Skin of body (tissue), 2 donors: ENCODE measurements around the gene APOL2. TPM values are rescaled to one million over a fixed set of nuclear protein-coding genes. Genes with fewer than 3 reads are reported as not detected.
"Not testable (repeated sequence)": the region's sequence is repeated elsewhere in the genome, so short reads cannot be mapped to it uniquely, and the experiment has no call there.

ENCODE experiments used
- DNase-seq: peaks from one replicate; lab custom pipeline; 2025; lab: John Stamatoyannopoulos, UW
- total RNA-seq: library from RNA; depleted of rRNA; stranded (reverse); fragments of >200 nt; gene quantifications from one replicate; pipeline ENCODE4 v1.2.3, GENCODE V29; 2014

APOL2 gene, protein sequence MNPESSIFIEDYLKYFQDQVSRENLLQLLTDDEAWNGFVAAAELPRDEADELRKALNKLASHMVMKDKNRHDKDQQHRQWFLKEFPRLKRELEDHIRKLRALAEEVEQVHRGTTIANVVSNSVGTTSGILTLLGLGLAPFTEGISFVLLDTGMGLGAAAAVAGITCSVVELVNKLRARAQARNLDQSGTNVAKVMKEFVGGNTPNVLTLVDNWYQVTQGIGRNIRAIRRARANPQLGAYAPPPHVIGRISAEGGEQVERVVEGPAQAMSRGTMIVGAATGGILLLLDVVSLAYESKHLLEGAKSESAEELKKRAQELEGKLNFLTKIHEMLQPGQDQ
- 21.6 TPM for total RNA-seq

DNA sequence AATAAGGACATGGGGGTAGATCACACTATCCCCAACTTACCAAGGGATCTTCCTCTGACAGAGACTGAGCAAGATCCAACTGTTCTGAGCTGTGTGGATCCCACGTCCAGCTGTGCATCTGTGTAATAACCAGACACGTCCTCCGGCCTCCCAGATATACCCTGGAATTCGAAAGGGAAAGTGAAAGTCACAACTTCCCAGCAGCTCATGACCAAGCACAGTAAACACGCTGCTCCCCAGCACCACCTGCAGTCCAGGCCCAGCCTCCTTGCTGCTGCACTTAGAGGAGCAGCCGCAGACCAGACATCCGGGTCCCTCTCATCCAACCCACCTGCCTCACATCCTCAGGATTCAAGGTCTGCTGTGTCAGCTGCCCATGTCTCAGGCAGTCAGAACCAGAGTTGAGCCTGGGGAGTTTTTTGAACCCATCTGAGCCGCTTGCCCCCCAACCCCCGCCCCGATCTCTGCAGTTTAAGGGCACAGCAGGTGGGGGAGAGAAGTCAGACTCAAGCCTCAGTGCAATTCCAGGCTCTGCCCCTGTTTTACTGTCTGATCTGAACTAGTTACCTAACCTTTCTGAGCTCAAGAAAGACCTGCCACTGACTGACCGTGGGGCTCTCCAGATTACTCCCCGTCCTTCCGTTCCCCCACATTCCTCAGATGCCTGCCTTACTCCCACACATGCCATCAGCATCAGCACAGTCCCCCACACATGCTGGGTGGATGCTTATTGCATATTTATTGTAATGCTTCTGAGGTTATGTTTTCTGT lies at the start of gene APOL2:
Gene APOL2 (minus strand): TSS at position 127 of the 771 bp plus-strand sequence. CDS start 6,365 bp downstream, outside the sequence.
- DNase-seq = peak; percentile 95

DNA sequence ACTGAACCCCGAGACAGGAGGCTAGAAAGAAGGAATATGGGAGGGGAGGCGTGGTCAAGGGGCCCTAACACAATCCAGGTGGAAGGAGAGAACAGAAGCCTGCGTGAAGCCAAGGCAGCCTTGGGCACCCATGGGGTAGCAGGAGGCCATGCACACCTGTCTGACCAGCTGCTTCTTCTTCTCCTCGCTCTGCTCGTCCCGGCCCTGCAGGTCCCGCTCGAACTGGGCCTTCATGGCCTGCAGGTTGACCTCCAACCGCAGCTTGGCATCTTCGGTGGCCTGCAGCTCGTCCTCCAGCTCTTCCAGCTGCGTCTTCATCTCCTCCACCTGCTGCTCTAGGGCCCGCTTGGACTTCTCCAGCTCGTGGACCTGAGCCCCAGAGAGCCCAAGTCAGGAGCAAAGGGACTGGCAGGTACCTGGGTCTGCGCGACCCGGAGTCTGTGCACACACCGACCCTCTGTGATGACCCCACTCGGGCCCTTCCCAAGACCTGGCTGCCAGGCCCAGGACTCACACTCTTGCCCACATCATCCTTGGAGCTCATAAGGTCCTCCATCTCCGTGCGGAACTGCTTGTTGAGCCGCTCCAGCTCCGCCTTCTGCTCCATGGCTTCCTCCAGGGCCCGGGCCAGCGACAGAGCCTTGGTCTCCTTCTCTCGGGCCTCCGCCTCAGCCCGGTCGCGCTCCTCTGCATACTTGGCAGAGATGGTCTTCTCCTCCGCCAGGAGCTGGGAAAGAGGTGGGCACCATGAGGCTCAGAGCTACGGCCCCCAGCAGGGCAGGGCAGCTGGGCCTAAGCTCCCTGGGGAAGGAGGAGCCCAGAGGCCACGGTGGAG lies 49.5 kb upstream of the APOL2 start:
- no peak for DNase-seq

DNA sequence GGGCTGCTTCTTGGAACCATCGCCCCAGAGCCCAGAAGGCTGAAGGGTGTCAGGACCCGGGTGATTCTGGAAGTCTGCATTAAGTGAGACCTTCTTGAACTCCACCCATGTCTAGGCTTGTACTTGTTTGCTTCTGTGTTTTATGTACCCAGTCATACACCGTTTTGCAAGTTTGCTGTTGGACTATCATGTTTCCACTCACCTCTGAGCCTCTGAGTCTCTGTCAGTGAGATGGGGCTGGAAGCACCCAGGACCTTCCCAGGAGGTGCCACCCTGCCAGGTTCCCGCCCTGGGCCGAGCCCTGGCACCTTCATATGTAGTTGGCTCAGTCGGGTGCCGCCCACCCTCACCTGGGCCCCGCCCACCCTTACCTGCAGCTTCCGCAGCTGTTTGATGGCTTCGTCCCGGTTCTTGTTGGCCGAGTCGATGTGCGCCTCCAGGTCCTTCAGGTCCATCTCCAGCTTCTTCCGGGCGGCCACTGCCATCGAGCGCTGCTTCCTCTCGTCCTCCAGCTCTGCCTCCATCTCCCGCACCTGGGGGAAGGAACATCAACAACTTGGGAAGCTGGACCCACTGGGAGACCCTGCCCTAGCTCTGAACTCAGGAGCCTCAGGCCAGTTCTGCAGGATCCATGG lies 48.7 kb upstream of the APOL2 start:
- no peak for DNase-seq

DNA sequence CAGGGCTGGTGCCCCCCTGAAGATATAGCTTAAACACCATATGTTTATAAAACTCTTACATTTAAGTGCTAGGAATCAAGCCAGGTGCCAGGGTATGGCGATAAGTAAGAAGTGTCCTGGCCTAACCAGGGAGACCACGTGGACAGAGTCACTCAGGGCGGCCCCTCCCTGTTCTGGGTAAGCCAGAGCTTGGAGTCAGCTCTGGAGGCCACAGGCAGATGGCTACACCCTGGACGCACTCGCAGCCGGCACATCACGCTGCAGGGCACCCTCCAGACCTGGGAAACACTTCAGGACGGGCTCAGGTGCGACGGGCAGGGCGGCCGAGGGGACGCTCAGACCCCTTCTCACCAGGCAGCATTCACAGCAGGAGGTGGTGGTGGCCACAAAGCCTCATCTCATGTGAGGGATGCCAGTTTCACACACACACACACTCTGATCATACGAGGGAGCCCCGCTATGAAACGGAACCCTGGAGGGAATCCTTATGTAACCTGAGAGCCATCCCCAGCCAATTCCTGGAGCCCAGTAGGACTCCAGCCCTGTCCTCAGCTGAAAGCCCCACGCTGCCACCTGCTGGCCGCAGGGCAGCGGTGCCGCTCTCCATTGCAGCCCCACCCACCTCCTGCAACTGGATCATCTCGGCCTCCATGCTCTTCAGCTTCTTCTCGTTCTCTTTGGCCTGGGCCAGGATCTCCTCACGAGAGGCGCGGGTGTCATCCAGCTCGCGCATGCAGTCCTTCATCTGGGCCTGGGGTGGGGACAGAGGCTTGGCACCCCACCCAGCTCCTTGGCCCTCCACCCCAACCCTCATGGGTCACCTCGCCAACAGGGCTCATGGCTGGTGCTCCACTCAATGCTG lies 47.0 kb upstream of the APOL2 start:
- peak; percentile 31 for DNase-seq

DNA sequence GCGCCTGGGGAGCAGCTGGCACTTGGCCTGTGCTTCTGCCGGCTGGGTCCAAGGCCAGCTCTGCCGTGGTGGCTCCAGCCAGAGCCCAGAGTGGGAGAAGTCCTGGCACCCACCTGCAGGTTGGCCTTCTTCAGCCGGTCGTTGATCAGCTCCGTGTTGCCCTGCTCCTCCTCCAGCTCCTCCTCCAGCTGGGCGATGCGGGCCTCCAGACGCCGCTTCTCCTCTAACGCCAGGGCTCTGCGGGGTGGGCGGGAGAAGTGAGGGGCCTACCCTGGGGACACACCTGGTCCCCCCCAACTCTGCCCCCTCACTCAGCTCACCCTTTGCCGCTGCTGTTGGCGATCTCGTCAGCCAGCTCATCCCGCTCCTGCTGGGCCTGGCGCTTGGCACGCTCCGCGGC lies 46.2 kb upstream of the APOL2 start:
- no peak for DNase-seq

DNA sequence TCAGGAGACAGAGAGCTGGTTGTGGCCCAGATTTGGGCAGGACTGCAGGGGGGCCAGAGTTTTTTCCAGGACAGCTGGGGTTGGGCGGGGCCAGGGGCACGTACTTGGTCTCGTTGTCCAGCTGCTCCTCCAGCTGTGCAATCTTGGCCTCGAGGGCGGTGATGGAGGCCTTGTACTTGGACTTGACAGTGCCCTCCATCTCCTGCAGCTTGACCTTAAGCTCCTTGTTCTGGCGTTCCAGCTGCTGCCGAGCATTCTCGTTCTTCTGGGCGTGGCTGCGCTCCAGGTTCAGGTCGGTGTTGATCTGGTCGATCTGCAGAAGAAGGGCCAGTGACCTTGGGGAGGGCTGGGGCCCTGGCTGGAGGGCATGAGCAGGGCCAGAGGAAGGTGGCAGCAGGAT lies 45.7 kb upstream of the APOL2 start:
- DNase-seq = no peak

DNA sequence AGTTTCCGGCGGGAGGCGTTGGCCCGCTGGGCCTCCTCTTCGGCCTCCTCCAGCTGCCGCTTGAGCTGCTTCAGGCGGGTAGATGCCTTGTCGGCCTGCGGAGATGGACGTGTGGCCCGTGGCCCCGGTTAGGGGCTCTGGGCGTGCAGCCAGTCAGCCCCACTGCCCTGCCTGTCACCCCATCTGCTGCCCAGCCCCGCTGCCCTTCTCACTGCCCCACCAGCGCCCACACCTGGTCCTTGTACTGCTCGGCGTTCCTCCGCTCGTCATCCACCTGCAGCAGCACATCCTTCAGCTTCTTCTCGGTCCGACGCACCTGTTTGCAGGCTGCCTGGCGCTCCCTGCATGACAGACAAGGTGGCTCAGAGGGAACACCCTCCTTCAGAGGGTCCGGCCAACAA lies 44.8 kb upstream of the APOL2 start:
- DNase-seq = no peak

DNA sequence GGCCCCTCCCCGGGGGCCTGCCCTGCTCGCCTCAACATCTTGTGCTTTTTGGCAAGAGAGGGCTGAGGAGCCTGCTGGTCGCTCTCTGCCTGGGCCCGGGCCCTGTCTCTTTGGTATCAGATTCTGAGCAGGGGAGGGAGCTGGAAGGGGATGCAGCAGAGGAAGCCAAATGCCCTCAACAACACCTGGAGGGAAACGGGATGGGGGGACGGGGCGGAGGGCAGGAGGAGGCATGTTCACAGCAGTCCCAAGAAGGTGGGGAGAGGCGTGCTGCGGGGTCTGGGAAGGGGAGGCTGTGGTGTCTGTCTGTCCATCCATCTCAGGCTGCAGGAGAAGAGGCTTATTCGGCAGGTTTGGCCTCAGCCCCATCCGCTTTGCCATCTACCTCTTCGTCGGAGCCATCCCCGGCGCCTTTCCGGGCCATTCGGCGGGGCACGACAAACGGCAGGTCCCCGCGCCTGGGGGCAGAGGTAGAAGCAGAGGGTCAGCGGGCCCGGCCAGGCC lies 43.1 kb upstream of the APOL2 start:
- DNase-seq = no peak

DNA sequence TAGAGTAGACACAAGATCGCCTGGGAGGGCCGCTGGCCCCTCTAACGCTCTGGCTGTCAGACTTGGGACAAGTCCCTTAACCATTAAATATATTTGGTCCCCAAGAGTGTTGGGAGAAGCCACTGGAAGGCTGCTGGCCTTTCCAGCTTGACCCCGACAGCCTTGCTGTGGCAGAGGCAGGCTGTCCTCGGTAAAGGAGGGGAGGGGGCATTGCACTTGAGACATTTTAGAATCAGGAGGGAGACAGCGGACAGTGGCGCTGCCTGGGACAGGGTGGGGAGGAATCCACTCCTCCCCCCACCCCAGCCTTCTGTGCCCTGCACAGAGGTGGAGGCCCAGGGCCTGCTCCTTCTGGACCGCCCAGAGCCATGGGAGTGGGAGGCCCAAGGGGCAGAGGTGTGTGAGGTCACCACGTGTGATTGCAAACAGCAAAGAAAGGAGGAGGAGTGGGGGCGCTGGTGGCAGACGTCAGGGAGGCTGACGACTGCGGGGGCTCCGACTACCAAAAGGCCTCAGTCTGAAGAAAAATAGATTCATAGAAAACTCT lies 42.5 kb upstream of the APOL2 start:
- no peak for DNase-seq

DNA sequence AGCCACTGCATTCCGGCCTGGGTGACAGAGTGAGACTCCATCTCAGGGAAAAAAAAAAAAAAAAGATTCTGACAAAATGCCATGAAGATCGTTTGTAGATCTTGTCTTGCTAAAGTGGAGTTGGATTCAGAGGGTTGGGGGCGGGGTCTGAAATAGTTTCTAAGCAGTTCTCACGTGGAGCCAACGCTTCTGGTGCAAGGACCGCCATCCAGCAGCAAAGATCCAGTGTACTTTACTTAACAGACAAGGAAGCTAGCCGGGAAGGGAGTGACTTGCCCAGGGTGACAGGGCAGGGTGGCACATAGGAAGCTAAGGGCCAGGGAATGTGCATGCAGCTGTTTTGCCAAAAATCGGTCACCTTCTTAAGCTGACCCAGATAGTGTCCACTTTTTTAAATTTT lies 41.1 kb upstream of the APOL2 start:
- no peak for DNase-seq

DNA sequence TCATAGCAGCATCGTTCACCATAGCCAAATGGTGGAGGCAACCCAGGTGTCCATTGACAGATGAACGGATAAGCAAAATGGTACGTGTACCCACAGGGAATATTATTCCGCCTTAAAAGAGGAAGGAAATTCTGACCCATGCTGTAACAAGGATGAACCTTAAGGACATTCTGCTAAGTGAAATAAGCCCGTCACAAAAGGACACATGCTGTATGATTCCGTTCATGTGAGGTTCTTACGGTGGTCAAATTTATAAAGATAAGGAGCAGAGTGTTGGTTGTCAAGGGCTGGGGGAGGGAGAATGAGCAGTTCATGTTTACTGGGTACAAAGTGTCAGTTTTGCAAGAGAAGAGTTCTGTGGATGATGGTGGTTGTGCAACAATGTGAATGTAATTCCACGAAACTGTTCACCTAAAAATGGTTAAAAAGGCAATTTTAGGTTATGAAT lies 39.9 kb upstream of the APOL2 start:
- DNase-seq = no peak

DNA sequence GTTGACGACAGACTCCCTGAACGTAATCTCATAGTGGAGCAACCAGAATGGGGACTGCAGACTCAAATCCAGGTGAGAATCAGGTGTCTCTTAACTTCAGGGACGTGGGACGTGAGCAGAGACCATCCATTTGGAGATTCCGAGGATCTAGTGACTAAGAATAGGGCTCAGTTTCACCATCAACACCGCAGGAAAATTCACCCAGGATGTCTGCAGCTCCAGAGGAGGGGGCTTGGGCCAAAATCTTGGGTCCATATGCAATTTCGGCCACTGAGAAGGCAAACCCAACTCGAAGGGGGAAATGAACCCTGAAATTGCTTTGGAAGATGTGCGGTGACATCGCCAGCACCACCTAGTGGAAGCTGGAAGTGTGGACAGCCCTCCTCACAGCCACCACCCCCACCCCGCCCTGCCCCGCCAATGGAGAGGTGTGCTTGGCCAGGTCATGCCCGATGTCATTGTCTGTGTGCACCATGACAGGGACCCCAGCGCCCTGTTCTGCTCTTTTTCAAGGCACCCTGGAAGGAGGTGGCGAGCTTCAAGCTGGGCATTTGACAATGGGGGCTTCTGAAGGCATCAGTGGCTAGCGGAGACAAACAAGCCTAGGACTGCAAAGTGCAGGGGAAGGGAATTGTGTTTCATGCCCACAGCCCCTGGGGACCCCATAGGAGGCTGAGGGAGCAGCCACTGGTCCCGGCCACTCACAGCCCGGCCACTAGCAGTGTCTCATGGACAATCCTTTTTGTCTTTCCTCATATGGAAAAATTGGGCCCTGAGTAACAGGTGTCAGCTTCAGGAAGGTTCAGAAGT lies 38.4 kb upstream of the APOL2 start:
- DNase-seq = no peak

DNA sequence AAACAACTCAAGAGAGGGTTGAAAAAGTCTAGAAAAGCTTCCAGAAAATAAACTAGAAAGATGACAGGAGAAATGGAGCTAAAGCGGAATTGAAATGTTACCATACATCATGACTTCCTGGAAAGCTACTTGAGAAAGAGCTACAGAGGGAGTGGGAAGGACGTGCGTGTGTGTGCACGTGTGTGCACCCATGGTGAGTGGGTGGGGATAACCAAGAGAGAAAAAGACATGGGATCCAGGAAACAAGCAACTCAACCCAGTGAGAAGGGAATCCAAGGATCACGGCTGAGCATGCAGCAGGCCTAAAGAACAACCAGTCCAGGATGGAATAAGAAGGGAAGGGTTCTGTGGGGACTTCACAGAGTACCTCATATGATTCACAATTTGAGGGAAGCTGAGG lies 35.2 kb upstream of the APOL2 start:
- DNase-seq = no peak

DNA sequence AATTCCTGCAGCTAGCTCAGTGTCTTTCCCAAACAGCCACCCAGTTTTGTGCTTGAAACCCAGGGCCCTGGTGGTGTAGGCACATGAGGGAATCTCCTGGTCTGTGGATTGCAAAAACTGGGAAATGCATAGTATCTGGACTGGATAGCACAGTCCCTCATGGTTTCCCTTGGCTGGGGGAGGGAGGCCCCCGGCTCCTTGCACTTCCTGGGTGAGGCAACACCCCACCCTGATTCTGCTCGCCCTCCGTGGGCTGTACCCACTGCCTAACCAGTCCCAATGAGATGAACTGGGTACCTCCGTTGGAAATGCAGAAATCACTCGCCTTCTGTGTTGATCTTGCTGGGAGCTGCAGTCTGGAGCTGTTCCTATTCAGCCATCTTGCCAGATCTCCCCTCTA lies 32.6 kb upstream of the APOL2 start:
- DNase-seq = not testable (repeated sequence)

DNA sequence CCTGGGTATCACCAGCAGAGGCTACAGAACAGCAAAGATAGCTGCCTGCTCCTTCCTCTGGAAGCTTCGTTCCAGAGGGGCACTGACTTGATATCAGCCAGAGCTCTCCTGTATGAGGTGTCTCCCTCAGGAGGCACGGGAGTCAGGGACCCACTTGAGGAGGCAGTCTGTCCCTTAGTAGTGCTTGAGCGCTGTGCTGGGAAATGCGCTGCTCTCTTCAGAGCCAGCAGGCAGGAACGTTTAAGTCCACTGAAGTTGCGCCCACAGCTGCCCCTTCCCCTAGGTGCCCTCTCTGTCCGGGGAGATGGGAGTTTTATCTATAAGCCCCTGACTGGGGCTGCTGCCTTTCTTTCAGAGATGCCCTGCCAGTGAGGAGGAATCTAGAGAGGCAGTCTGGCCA lies 31.9 kb upstream of the APOL2 start:
- DNase-seq = not testable (repeated sequence)

DNA sequence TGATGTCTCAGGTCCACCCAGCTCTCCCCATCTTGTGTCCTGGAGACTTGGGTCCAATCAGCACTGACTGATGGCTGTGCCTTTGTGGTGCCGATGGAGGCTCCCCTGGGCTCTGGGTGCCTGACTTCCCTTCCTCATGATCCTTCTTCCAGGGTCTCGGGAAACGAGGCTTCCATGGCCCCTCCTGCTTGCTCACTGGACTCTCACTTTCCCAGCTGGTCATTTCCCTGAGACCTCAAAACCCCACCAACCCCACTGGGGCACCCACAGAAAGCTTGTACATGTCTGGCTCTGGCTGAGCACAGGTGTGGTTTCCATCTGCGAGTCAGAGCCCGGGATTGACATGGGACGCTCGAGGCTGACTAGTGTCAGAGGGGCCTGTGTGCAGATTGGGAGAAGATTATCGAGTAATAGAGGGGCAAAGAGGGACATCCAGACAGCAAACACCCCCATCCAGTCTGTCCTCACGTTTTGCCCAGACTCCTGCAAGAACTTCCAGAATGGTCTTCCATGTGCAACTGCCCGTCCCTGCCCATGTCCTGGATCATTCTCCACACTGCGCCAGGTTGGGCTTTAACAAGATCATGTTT lies 28.7 kb upstream of the APOL2 start:
- no peak for DNase-seq

DNA sequence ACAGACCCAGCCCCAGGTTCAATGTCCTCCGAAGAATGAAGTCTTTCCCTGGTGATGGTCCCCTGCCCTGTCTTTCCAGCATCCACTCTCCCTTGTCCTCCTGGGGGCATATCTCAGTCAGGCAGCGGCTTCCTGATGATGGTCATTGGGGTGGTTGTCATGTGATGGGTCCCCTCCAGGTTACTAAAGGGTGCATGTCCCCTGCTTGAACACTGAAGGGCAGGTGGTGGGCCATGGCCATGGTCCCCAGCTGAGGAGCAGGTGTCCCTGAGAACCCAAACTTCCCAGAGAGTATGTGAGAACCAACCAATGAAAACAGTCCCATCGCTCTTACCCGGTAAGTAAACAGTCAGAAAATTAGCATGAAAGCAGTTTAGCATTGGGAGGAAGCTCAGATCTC lies 27.7 kb upstream of the APOL2 start:
- no peak for DNase-seq

DNA sequence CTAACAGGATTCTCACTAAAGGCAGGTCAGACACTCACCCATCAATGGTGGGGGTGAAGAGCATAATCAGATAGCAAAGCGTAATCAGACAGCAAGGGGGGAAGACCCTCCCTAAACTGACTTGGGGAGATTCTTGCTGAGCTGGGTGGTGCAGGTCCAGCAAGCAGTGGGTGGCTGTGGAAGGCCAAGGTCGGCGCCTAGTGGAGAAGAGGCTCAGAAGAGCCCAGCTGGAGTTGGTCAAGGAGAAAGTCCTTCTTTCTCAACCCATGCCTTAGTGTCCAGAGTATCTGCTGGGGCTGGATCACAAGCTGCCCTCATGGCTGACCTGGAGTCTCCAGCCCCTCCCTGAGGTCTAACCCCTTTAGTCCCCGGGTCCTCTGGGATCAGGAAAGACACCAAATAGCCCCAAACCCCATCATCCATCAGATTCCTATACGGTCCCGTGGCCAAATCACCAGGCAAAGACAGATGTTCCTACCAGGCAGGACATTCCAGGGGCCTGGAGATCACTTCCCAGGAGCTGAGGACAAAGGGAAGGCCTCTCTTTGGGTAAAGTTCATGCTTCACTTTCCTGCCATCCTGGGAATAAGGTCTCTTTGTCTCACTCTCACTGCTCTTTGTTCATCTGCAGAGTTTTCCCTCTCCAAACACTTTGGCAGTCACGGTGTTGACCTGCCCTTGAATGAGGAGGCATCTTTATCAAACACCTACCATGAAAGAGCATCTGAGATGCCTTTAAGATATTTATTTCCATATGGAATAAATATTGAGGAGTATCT lies 24.7 kb upstream of the APOL2 start:
- not testable (repeated sequence) for DNase-seq
